Measurements from ENCODE around the gene LHFPL3. TPM values are rescaled to one million over a fixed set of nuclear protein-coding genes. Genes with fewer than 3 reads are reported as not detected.

The LHFPL3 gene
- total RNA-seq, 1 experiment from 2014 or later: 0.83 TPM

GRCh38 chr7:104445393-104445792, 117.0 kb downstream of the LHFPL3 start:
- Mint-ChIP-seq H3K27ac (no peak overlapping the region), H3K4me3 (no peak overlapping the region), H3K4me1 (no peaks in the 10 kb centered on the region), H3K9me3 (no peaks in the 10 kb centered on the region), H3K36me3 (no peaks in the 10 kb centered on the region), H3K27me3 (ENCODE audit: low read depth) (no peaks in the 10 kb centered on the region)
- ChIA-PET CTCF (no interaction called here), POLR2A (no interaction called here)
- no peak for DNase-seq (ENCODE audit: low spot score)
- no peak for TF ChIP-seq ZNF425 (CRISPR knock-in tag; conservative IDR thresholded peaks at IDR 0.05)
- TF ChIP-seq SMAD4 (CRISPR knock-in tag; IDR thresholded peaks at IDR 0.05): no peak
- no peak for TF ChIP-seq NFATC4 (CRISPR knock-in tag; IDR thresholded peaks at IDR 0.05)
- no peak for TF ChIP-seq MXD4 (CRISPR knock-in tag; IDR thresholded peaks at IDR 0.05; ENCODE audit: borderline replicate concordance)
- TF ChIP-seq TP53 (CRISPR knock-in tag; IDR thresholded peaks at IDR 0.05): no peak
- TF ChIP-seq ESRRA (CRISPR knock-in tag; IDR thresholded peaks at IDR 0.05; ENCODE audit: borderline replicate concordance): no peak
- TF ChIP-seq NFE2L1 (CRISPR knock-in tag; IDR thresholded peaks at IDR 0.05): no peak
- ATAC-seq: no peak

GRCh38 chr7:104450861-104451260, 122.5 kb downstream of the LHFPL3 start:
- Mint-ChIP-seq H3K9me3 (peaks cover 11% of the 10 kb centered on the region), H3K27me3 (ENCODE audit: low read depth) (peaks cover 24% of the 10 kb centered on the region), H3K36me3 (no peaks in the 10 kb centered on the region; the same call in 1 of the 2 replicates), H3K4me3 (no peak overlapping the region), H3K4me1 (no peaks in the 10 kb centered on the region), H3K27ac (no peak overlapping the region)
- POLR2A ChIA-PET: no interaction called here
- no peak for TF ChIP-seq HMGA2 (CRISPR knock-in tag; IDR thresholded peaks at IDR 0.05)
- TF ChIP-seq ZMAT4 (CRISPR knock-in tag; IDR thresholded peaks at IDR 0.05): no peak
- no peak for TF ChIP-seq HMGXB4 (CRISPR knock-in tag; IDR thresholded peaks at IDR 0.05)
- no peak for TF ChIP-seq TEAD1 (CRISPR knock-in tag; IDR thresholded peaks at IDR 0.05)
- no peak for TF ChIP-seq NR3C1 (CRISPR knock-in tag; conservative IDR thresholded peaks at IDR 0.05; ENCODE audit: low read depth)
- no peak for TF ChIP-seq PRRX2 (CRISPR knock-in tag; IDR thresholded peaks at IDR 0.05)
- TF ChIP-seq GABPB1 (CRISPR knock-in tag; IDR thresholded peaks at IDR 0.05): no peak
- no peak for TF ChIP-seq RELA (CRISPR knock-in tag; IDR thresholded peaks at IDR 0.05; ENCODE audit: borderline replicate concordance)
- CTCF ChIA-PET: no interaction called here
- DNase-seq (ENCODE audit: low spot score) (no peak), ATAC-seq (no peak)

GRCh38 chr7:104453190-104453589, 124.8 kb downstream of the LHFPL3 start:
- ChIA-PET CTCF (no interaction called here), POLR2A (no interaction called here)
- no peak overlapping the region for H3K27ac Mint-ChIP-seq
- no peak overlapping the region for H3K4me3 Mint-ChIP-seq
- ATAC-seq: peak; percentile 69
- no peaks in the 10 kb centered on the region for H3K4me1 Mint-ChIP-seq
- no peaks in the 10 kb centered on the region; the same call in 1 of the 2 replicates for H3K36me3 Mint-ChIP-seq
- H3K9me3 Mint-ChIP-seq: peaks cover 11% of the 10 kb centered on the region
- peaks cover 32% of the 10 kb centered on the region for H3K27me3 Mint-ChIP-seq (ENCODE audit: low read depth)
- DNase-seq (ENCODE audit: low spot score): no peak
- TF ChIP-seq TEAD1 (CRISPR knock-in tag; IDR thresholded peaks at IDR 0.05): no peak
- TF ChIP-seq PREB (CRISPR knock-in tag; IDR thresholded peaks at IDR 0.05; ENCODE audit: borderline replicate concordance): no peak
- TF ChIP-seq AFF4 (CRISPR knock-in tag; IDR thresholded peaks at IDR 0.05; ENCODE audit: borderline replicate concordance): no peak
- TF ChIP-seq KAT7 (CRISPR knock-in tag; IDR thresholded peaks at IDR 0.05; ENCODE audit: borderline replicate concordance): no peak
- TF ChIP-seq ERG (CRISPR knock-in tag; IDR thresholded peaks at IDR 0.05): no peak
- TF ChIP-seq ZNF671 (CRISPR knock-in tag; IDR thresholded peaks at IDR 0.05): no peak
- TF ChIP-seq HMGXB4 (CRISPR knock-in tag; IDR thresholded peaks at IDR 0.05): no peak
- no peak for TF ChIP-seq NR3C1 (CRISPR knock-in tag; conservative IDR thresholded peaks at IDR 0.05; ENCODE audit: low read depth)

Measured in WTC11 (cell line).